GM18519 (cell line): Measurements from ENCODE around the gene FBXL19.

ENCODE experiments used
- ATAC-seq: cut with Tn5 transposase; IDR thresholded peaks from one replicate; pipeline ENCODE4 v1.9.1; 2021; ENCODE audit warnings: mild to moderate bottlenecking, moderate library complexity; ENCODE audit not compliant: unreplicated experiment, low FRiP score

The FBXL19 gene

DNA sequence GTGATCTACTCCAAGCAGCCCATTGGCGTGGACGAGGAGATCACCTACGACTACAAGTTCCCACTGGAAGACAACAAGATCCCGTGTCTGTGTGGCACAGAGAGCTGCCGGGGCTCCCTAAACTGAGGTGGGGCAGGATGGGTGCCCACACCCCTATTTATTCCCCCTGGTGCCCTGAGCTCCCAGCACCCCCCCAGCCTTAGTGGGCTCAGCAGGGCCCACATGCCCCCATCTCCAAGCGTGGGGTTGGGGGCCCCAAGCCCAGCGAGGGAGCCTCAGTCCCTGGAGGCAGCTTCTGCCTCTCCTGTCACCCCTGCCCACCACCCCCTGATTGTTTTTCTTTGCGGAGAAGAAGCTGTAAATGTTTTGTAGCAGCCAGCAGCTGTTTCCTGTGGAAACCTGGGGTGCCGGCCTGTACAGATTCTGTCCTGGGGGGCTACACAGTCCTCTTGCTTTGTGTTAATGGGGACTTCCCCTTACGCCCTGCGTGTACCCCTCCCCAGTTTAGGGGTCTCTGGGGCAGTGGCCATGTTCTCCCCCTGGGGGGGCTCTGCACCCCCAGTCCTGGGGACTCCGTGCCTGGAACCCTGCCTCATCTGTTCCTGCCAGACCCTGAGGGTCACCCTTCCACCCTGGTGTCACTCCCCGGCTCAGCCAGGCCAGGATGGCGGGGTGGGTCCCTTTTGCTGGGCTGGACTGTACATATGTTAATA is 60.7 kb downstream of the FBXL19 start:
- no peak for ATAC-seq

DNA sequence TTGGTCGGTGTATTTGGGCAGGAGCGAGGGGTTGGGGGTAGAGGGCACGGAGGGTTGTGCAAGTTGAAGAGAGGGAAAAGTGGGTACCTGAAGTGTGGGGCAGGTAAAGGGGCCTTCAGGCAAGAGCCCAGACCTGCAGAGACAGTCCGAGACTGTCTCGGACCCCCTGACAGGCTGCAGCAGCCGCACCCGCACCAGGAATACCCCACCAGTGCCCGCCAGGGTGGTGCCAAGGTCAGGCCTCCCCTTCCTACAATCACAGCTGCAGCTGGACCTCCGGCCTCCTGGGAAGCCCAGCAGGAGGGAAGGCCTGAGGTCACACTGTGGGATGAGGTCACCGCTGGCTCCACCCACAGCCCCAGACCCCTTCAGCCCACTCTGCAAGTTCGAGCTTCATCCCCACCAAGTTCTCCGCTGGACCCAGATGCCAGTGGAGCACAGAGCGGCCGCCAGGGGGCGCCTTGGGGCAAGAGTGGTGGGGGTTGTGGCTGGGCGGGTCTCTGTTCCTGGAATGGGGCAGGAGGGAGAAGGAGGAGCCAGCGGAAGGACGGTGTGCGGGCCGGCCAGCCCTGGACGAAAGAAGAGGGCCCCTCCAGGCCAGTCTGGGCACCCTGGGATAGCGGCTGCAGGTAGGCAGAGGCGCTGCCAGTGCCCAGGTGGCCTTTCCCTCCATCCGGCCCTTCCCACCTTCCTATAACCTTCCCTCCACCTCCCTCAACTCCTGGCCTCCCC is 61.5 kb downstream of the FBXL19 start, which contains the start of gene HSD3B7:
HSD3B7 (plus strand) TSS at position 539 of the 732 bp plus-strand sequence. CDS start 452 bp downstream, outside the sequence.
- no peak for ATAC-seq

DNA sequence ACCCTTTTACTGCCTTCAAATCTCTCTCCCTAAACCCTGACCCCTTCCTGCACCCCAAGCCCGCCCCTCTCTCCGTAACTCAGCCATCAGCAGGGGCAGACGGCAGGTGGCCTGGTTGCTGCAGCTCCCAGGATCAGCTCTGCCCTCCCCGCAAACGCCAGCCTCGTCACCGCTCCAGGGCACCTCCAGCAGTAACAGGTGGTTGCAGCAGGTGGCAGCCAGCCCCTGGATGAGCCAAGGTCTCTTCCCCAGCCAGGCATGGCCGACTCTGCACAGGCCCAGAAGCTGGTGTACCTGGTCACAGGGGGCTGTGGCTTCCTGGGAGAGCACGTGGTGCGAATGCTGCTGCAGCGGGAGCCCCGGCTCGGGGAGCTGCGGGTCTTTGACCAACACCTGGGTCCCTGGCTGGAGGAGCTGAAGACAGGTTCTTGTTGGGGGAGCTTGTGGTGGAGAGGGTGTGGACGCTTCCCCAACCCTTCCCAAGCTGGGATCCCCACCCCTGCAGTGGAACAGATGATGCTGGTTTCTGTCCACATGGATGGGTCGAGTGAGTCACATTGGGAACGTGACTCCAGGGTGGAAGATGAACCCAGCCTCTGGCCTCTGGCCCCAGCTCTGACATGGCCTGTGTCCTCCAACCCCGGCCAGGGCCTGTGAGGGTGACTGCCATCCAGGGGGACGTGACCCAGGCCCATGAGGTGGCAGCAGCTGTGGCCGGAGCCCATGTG is 62.2 kb downstream of the FBXL19 start:
- no peak for ATAC-seq

DNA sequence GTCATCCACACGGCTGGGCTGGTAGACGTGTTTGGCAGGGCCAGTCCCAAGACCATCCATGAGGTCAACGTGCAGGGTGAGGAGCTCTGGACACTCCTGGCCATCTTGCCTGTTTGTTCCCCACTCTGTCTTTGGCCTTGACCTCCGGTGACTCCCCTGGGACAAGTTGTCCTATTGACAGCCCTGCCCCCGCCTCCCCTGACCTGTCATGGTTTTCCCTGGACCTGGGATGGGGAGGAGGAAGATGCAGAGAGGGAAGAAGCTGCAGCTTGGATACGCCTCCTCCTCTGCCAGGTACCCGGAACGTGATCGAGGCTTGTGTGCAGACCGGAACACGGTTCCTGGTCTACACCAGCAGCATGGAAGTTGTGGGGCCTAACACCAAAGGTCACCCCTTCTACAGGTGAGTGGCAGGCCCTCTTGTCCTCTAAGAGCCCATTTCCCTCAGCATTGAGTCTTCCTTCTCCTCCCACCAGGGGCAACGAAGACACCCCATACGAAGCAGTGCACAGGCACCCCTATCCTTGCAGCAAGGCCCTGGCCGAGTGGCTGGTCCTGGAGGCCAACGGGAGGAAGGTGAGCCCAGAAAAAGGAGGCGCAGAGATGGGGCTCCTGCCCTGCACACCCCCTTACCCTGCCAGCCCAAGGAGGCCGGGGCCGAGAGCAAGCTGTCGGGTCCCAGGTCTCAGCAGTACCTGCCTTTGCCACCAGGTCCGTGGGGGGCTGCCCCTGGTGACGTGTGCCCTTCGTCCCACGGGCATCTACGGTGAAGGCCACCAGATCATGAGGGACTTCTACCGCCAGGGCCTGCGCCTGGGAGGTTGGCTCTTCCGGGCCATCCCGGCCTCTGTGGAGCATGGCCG is 63.0 kb downstream of the FBXL19 start:
- ATAC-seq = no peak

DNA sequence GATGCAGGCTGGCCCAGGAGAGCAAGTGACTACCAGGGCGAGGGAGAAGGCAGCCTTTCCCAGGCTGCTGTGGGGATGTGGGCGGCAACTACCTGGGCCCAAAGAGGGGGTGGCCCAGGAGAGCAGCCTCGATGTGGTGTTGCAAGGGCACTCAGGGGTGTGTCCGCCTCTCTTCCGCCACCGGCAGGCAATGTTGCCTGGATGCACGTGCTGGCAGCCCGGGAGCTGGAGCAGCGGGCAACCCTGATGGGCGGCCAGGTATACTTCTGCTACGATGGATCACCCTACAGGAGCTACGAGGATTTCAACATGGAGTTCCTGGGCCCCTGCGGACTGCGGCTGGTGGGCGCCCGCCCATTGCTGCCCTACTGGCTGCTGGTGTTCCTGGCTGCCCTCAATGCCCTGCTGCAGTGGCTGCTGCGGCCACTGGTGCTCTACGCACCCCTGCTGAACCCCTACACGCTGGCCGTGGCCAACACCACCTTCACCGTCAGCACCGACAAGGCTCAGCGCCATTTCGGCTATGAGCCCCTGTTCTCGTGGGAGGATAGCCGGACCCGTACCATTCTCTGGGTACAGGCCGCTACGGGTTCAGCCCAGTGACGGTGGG is 64.3 kb downstream of the FBXL19 start:
- ATAC-seq = no peak

DNA sequence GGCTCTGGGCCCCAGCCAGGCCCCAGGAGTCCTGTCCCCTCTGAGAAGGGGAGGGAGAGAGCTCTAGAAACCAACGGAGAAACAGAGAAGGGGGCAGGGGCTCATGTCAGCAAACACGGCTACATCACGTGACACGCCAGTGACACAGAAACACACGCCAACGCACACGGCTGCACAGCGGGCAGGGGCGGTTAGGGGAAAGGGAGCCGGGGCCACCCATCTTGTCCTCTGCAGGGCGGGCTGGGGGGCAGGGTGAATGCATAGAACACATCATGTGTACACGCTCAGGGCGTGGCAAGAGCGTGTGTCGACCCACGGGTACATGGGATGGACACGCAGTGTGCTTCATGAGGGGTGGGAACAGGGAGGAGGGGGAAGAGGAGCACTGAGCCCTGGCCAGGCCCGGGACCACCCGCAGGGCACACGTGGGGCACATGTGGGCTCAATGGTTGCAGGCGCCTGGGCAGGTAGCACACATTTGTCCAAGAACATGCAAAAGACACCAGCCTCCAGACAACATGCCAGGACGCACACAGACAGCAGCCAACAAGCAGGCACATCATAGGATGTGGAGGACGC is 66.2 kb downstream of the FBXL19 start:
- ATAC-seq = no peak

DNA sequence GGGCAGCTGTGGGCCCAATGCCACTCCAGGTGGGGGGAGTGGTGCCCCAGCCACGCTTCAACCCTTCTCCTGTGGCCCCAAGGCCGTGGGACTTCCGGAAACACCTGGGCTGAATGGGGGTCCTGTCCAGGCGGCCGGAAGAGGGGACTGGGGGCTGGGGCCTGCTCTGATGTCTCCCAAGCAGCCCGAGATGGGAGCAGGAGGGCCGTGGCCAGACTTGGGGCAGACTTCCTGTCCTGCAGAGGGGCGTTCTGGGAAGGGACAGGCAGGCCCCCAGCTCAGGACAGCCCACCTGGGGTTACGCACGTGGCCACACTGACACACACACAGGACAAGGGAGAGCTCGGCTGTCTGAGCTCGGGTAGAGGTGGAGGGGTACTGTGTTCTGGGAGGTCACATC is 66.7 kb downstream of the FBXL19 start:
- no peak for ATAC-seq

DNA sequence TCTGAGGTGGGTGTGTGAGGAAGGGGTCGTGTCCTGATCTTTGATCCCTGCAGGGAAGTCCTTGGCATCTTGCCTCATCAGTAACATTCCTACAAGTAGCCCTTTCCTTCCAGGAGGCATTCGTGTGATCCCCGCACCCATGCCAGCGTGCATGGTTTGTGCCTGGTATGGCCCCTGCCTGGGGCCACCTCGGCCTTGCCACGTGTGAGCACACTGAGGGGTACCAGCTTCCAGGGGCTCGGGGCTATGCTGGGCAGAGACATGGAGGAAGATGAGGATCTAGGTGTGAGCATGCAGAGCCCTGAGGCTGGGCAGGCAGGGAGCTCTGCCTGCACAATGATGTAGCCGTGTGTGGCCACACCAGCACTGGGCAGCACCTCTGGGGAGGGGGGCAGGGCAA is 67.7 kb downstream of the FBXL19 start:
- ATAC-seq = no peak

DNA sequence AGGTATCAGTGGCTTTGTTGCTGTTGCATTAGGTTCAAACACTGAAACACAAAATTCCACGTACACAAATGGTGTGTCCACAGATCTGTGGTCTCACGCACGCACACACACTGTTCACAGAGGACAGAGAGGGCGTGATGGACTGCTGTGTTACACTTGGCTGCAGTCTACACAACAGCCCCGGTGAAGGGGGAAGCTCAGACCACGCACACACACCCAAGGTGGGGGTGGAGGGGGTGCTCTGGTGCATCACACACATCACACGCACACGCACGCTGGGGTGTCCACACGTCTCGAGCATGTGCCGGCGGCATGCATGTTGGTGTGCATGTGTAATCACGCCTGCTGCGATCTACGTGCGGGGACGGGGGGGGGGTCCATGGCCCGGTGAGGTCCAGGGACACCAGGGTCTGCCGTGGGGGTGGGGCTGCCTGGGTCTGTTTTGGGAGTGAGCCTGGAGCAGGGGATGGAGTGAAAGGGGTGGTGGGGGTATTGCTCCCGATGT is 69.0 kb downstream of the FBXL19 start:
- no peak for ATAC-seq

DNA sequence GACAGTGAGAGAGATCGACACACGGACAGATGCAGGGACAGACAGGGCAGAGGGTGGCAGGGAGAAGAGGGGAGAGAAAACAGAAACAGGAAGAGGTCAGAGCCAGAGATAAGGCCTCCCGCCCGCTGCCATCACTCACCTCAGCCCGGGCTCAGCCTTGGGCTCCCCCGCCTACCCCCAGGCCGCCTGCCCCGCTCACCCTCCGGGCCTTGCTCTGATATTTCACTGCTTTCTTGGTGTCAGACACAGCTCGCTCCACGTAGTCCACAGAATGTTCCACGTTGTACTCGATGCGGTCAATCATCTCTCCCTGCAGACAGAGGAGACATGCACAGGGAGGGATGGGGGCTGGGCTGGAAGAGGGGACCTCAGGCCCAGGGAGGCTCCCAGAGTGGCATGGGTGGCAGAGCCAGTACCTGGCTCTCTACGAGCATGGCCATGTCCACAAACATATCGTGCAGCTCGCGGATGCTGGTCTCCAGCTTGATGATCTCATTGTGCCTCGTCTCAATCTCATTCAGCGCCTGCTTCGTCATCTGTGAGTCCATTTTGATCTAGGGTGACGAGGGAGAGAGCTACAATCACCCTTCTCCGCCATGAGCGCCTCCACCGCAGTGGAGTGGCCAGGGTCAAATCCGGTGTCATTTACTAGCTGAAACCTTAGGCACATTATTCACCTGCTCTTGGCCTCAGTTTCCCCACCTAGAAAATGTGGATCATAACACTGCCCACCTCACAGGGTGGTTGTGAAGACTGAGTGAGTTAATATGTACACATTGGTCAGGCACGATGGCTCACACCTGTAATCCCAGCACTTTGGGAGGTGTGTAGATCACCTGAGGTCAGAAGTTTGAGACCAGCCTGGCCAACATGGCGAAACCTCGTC is 69.8 kb downstream of the FBXL19 start:
- ATAC-seq = no peak

DNA sequence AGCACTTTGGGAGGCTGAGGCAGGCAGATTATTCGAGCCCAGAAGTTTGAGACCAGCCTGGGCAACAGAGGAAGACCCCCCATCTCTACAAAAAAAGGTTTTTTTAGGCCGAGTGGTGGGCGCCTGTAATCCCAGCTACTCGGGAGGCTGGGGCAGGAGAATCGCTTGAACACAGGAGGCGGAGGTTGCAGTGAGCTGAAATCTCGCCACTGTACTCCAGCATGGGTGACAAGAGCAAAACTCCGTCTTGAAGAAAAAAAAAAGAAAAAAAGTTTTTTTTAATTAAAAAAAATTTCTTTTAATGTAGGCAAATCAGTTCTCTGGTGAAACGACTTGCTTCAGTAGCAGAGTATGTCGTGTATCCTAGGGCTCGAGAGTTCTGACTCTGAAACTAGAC is 72.6 kb downstream of the FBXL19 start:
- no peak for ATAC-seq

DNA sequence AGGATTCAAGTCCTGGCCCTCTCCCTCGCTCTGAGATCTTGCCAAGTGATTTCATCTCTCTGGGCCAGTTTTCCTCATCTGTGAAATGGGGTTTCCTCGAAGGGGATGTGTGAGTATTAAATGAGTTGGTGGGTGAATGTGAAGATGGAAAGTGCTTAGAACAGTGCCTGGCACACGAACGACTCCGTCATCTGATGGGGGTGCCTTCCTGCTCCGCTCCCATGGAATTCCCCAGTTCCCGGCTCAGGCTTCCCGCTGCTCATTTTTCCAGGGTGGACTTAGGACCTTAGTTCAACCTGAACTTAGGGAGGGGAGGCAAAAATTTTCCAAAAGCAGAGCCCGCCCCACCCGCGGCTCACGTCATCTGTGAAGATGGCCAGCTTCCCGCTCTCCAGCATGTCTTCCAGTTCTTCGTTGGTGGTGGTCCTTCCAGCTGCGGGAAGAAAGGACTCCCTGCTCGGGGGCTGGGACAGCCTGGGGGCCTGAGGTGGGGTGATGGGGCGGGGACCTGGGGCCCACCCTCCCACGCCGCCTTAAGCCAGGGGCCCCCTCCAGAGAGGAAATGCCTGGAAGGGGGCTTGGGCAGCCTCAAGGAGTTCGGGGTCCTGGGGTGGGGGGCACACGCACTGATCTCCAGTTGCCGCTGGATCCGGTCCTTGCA is 73.1 kb downstream of the FBXL19 start:
- ATAC-seq = no peak

DNA sequence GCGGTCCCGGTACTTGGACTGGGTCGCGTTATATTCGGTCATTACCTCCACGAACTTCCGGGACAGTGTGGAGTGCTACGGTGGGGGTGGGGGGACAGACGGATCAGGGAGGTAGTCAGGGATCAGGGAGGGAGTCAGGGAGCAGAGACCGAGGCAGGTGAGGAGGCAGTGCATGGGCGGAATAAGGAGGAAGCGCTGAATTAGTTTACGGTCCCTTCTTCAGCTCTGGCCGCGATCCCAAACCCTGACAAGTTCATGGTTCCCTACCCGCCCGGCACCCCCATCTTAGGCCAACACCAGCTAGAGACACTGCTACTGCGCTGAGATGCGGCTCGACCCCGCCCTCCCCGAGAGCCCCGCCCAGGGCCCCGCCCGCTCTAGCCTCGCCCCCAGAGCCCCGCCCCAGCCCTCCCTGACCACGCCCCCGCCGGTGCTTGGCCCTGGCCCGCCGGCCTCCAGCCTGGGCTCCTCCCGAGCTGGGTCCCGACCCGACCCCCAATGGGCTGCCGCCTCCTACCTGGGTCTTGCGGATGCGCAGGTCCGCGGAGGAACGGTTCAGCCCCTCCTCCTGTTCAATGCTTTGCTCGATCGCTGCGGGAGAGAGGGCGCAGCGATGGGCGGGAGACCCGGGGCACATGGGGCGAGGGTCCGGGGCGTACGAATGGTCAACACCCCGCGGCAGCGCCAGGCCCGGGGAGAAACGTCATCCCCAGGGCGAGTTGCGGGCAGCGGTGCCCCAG is 73.8 kb downstream of the FBXL19 start:
- no peak for ATAC-seq

DNA sequence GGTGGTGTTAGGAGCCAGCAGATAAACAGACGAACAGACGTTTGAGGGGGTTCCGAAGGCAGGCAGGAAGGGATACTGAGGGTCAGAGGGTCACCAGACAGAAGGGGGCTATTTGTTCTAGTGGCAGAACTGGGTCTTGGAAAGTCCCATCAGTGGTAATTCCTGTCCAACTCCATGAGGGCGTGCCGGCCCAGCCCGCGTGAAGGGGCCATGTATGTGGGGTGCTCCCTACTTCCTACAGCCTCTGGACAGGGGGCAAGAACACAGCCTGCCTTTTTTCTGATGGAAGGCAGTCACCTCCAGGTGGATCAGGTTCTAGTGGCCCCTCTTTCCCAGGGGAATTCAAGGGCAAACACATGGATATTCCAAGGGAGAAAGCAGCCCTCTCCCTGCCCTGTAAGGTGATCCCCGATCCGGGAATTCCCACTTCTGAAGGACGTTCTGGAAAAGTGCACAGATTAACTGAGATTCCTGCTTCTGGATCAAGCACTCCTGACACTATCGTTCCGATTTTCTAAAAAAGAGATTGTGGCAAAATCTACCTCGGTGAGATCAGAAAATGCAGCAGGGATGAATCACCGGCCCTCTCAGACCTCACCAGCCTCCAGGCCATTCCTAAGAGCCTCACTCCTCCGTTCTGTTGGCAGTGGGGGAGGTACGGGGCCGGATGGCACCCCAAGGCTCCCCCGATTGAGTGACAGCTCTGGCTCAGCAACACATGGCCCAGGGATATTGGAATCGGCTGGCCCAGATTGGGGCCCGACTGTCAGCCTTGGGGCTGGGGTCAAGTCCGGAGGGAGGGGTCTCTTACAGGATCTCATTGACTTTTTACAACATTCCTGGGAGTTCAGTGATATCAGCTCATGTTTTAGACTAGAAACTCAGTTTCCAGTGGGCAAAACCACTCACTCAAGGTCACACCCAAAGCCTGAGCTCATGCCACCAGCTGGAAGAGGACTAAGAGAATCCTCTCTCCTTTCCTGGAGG is 74.6 kb downstream of the FBXL19 start:
- ATAC-seq = no peak
